IMR-90 (cell line): ENCODE results near the gene PRLR. TPM values are rescaled to one million over a fixed set of nuclear protein-coding genes. Genes with fewer than 3 reads are reported as not detected.

ENCODE experiments used
- ATAC-seq: fragments of 200-7000 bp; cut with Tn5 transposase; 2 replicates; pipeline ENCODE4 v1.9.1; 2020; ENCODE audit warnings: low read depth, mild to moderate bottlenecking, moderate library complexity
- BruUV-seq: library from RNA; stranded (reverse); fragments of 400-500 nt; replicated peaks from 2 replicates; lab custom pipeline; 2021; lab: Mats Ljungman, UMichigan
- CTCF ChIA-PET: fragments of 300-600 bp; formaldehyde crosslinking; extraction: SDS; loops from one replicate; lab custom pipeline; 2021; ENCODE audit warnings: antibody characterized with exemption; lab: Yijun Ruan, JAX
- POLR2A ChIA-PET: fragments of 300-600 bp; sonication (Branson Sonifier 250); formaldehyde crosslinking; loops from one replicate; lab custom pipeline; 2022; ENCODE audit warnings: antibody characterized with exemption; ENCODE audit not compliant: unreplicated experiment; lab: Charles Lee
- DNase-seq: peaks from one replicate; pipeline ENCODE4 v3.0.0; 2013
- H2AFZ ChIP-seq: replicated peaks from 2 replicates; pipeline ENCODE3; 2013; ENCODE audit warnings: low read length, mild to moderate bottlenecking; ENCODE audit not compliant: poor library complexity
- H2AK5ac ChIP-seq: 2 replicates; pipeline ENCODE4 v1.6.1; 2013; ENCODE audit warnings: low read depth, low read length, inconsistent platforms
- H2AK9ac ChIP-seq: replicated peaks from 2 replicates; pipeline ENCODE3; 2013; ENCODE audit warnings: mild to moderate bottlenecking, low read depth, low read length, moderate library complexity; ENCODE audit not compliant: poor library complexity
- H2BK120ac ChIP-seq: 2 replicates; pipeline ENCODE4 v1.6.1; 2013; ENCODE audit warnings: low read depth, low read length, inconsistent platforms
- H2BK15ac ChIP-seq: 3 replicates; pipeline ENCODE4 v1.6.1; 2013; ENCODE audit warnings: low read depth, low read length, inconsistent platforms
- H2BK20ac ChIP-seq: 2 replicates; pipeline ENCODE4 v1.6.1; 2013; ENCODE audit warnings: low read depth, mild to moderate bottlenecking, inconsistent platforms, low read length, moderate library complexity
- H2BK5ac ChIP-seq: 2 replicates; pipeline ENCODE4 v1.6.1; 2013; ENCODE audit warnings: mild to moderate bottlenecking, low read depth, low read length, inconsistent platforms; ENCODE audit not compliant: poor library complexity, severe bottlenecking
- H3K14ac ChIP-seq: replicated peaks from 2 replicates; pipeline ENCODE4 v1.6.1; 2013; ENCODE audit warnings: low read depth, low read length, inconsistent platforms
- H3K18ac ChIP-seq: 2 replicates; pipeline ENCODE4 v1.6.1; 2013; ENCODE audit warnings: low read depth, low read length, control low read depth
- H3K23ac ChIP-seq: 2 replicates; pipeline ENCODE4 v1.6.1; 2013; ENCODE audit warnings: low read depth, low read length, inconsistent platforms
- H3K27ac ChIP-seq: 2 replicates; pipeline ENCODE4 v1.5.1; 2013; ENCODE audit warnings: mild to moderate bottlenecking, control low read depth, low read length; ENCODE audit not compliant: insufficient read depth
- H3K27me3 ChIP-seq: 2 replicates; pipeline ENCODE4 v1.6.1; 2013; ENCODE audit warnings: low read length; ENCODE audit not compliant: control insufficient read depth, insufficient read depth
- H3K36me3 ChIP-seq: 2 replicates; pipeline ENCODE4 v1.6.1; 2013; ENCODE audit warnings: low read length, mixed read lengths; ENCODE audit not compliant: control insufficient read depth, insufficient read depth
- H3K4ac ChIP-seq: 2 replicates; pipeline ENCODE4 v1.6.1; 2013; ENCODE audit warnings: low read depth, low read length, inconsistent platforms
- H3K4me1 ChIP-seq: 2 replicates; pipeline ENCODE4 v1.6.1; 2013; ENCODE audit warnings: low read length, mixed read lengths; ENCODE audit not compliant: control insufficient read depth, insufficient read depth
- H3K4me2 ChIP-seq: 2 replicates; pipeline ENCODE4 v1.6.1; 2013; ENCODE audit warnings: low read depth, mild to moderate bottlenecking, control low read depth, low read length, moderate library complexity
- H3K4me3 ChIP-seq: 2 replicates; pipeline ENCODE4 v1.5.1; 2013; ENCODE audit warnings: low read depth, mild to moderate bottlenecking, control low read depth, low read length, moderate library complexity; ENCODE audit not compliant: insufficient read depth
- H3K56ac ChIP-seq: 2 replicates; pipeline ENCODE4 v1.6.1; 2013; ENCODE audit warnings: low read length, inconsistent platforms; ENCODE audit not compliant: insufficient read depth; ENCODE audit errors: extremely low read depth
- H3K79me1 ChIP-seq, 2 experiments: 2 replicates each; pipeline ENCODE4 v1.6.1; 2013; ENCODE audit warnings: low read length in 2 of 2, inconsistent platforms in 1 of 2, low read depth in 1 of 2
- H3K9ac ChIP-seq: 2 replicates; pipeline ENCODE4 v1.6.1; 2013; ENCODE audit warnings: low read depth, low read length, control low read depth
- H3K9me1 ChIP-seq: 2 replicates; pipeline ENCODE4 v1.6.1; 2013; ENCODE audit warnings: low read length, inconsistent platforms; ENCODE audit not compliant: insufficient read depth
- H3K9me3 ChIP-seq: 2 replicates; pipeline ENCODE4 v1.6.1; 2013; ENCODE audit warnings: low read length; ENCODE audit not compliant: control insufficient read depth, insufficient read depth
- H4K20me1 ChIP-seq: 2 replicates; pipeline ENCODE4 v1.6.1; 2013; ENCODE audit warnings: low read length, inconsistent platforms; ENCODE audit not compliant: insufficient read depth
- H4K5ac ChIP-seq: 2 replicates; pipeline ENCODE4 v1.6.1; 2013; ENCODE audit warnings: mild to moderate bottlenecking, low read depth, low read length, control low read depth
- H4K8ac ChIP-seq, 2 experiments: 2 replicates each; pipeline ENCODE4 v1.6.1; 2013; ENCODE audit warnings: low read depth in 2 of 2, low read length in 2 of 2, control low read depth in 1 of 2, inconsistent platforms in 1 of 2
- H4K91ac ChIP-seq: 2 replicates; pipeline ENCODE4 v1.6.1; 2013; ENCODE audit warnings: low read depth, low read length, inconsistent platforms; ENCODE audit not compliant: insufficient read depth
- BHLHE40 ChIP-seq: fragments of 150-350 bp; IDR thresholded peaks from 2 replicates; pipeline ENCODE4 v1.6.1; 2016; ENCODE audit warnings: mild to moderate bottlenecking, low read depth, low read length
- CEBPB ChIP-seq: IDR thresholded peaks from 2 replicates; pipeline ENCODE4 v1.6.1; 2012; ENCODE audit warnings: low read depth, low read length, improper control_type of control experiment
- CHD1 ChIP-seq: IDR thresholded peaks from 2 replicates; pipeline ENCODE4 v1.6.1; 2012; ENCODE audit warnings: low read depth, low read length, improper control_type of control experiment
- CTCF ChIP-seq: conservative IDR thresholded peaks from 2 replicates; pipeline ENCODE4 v1.5.1; 2012; ENCODE audit warnings: mild to moderate bottlenecking, low read depth, low read length, improper control_type of control experiment
- FOS ChIP-seq: fragments of 150-350 bp; IDR thresholded peaks from 2 replicates; pipeline ENCODE4 v1.6.1; 2016; ENCODE audit warnings: low read depth, low read length
- MAFK ChIP-seq: IDR thresholded peaks from 2 replicates; pipeline ENCODE4 v1.6.1; 2012; ENCODE audit warnings: low read depth, low read length, improper control_type of control experiment
- MAZ ChIP-seq: IDR thresholded peaks from 2 replicates; pipeline ENCODE4 v1.6.1; 2012; ENCODE audit warnings: low read depth, mild to moderate bottlenecking, low read length, improper control_type of control experiment, moderate library complexity, borderline replicate concordance
- MXI1 ChIP-seq: IDR thresholded peaks from 2 replicates; pipeline ENCODE4 v1.6.1; 2012; ENCODE audit warnings: low read depth, mild to moderate bottlenecking, low read length, moderate library complexity, borderline replicate concordance
- NFE2L2 ChIP-seq: fragments of 150-350 bp; IDR thresholded peaks from 2 replicates; pipeline ENCODE4 v1.6.1; 2016; ENCODE audit warnings: low read depth, mild to moderate bottlenecking, low read length
- POLR2A ChIP-seq: IDR thresholded peaks from 2 replicates; pipeline ENCODE4 v1.6.1; 2012; ENCODE audit warnings: mild to moderate bottlenecking, low read depth, low read length
- RAD21 ChIP-seq: IDR thresholded peaks from 2 replicates; pipeline ENCODE4 v1.6.1; 2012; ENCODE audit warnings: low read length, improper control_type of control experiment
- RCOR1 ChIP-seq: IDR thresholded peaks from 2 replicates; pipeline ENCODE4 v1.6.1; 2012; ENCODE audit warnings: mild to moderate bottlenecking, low read length, improper control_type of control experiment; ENCODE audit not compliant: insufficient replicate concordance
- RFX5 ChIP-seq: IDR thresholded peaks from 2 replicates; pipeline ENCODE4 v1.8.0; 2012; ENCODE audit warnings: low read depth, mild to moderate bottlenecking, low read length, moderate library complexity
- SMC3 ChIP-seq: fragments of 150-350 bp; IDR thresholded peaks from 2 replicates; pipeline ENCODE4 v1.6.1; 2016; ENCODE audit warnings: low read depth, mild to moderate bottlenecking, antibody characterized with exemption, low read length, moderate library complexity
- WGBS, 2 experiments: methylation state at CpG; one replicate each; pipeline versions ENCODE4 v1.1.5 to v1.1.7; 2013; ENCODE audit warnings: missing lambda C conversion rate in 2 of 2; ENCODE audit not compliant: insufficient read length in 1 of 2; ENCODE audit errors: extremely low coverage in 2 of 2; 5-methylcytosine and 5-hydroxymethylcytosine counted together
- dilution Hi-C: fragments of 300-500 bp; cut with HindIII; formaldehyde crosslinking; loops from one replicate; pipeline ENCODE4 v1.14.3; 2018; ENCODE audit warnings: low sequenced_read_pairs; ENCODE audit not compliant: unreplicated experiment
- in situ Hi-C: fragments of 300-500 bp; cut with MboI; formaldehyde crosslinking; loops from 3 replicates; pipeline ENCODE4 v1.14.3; 2019; ENCODE audit warnings: low sequenced_read_pairs, inconsistent platforms, mixed read lengths
- intact Hi-C: fragments of 100-400 bp; cut with micrococcal nuclease; formaldehyde crosslinking; loops from 2 replicates; pipeline ENCODE4 v1.10.0; 2022
- polyA plus RNA-seq, 3 experiments: library from polyadenylated mRNA; depleted of rRNA; stranded (reverse); fragments of >200 nt; gene quantifications; 2 replicates each; pipeline ENCODE4 v1.2.3, GENCODE V29; 2012; ENCODE audit warnings: low replicate concordance in 1 of 3
- total RNA-seq: library from RNA; depleted of rRNA; stranded (reverse); fragments of >200 nt; gene quantifications from 2 replicates; pipeline ENCODE4 v1.2.3, GENCODE V29; 2012

PRLR gene
- total and polyA plus RNA-seq, 2 of the 4 experiments (the other 2 are of a cell fraction): 0.24 to 0.54 TPM

DNA sequence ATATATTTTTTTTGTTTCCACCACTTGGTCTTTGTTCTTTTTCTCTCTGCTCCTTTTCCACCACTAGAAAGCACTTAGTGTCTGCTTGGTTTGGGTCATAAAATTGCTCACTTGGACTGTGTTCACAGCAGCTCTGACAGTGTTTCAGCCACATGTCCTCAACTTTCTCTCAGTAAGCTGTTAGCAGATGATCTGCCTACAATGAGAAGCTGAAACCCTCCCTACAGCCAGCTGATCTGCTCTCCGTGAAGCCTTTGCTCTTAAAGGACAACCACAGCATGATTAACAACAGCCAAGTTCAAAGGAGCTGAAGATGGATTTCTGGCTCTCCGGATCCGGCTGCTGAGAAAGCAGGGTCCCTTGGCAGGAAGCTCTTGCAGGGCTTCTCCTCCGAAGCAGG lies 31.6 kb downstream of the PRLR start:
- ATAC-seq: 0 out of 2 replicates have a peak, but pooled peaks have one; percentile 9
- no peak overlapping the region for H4K91ac ChIP-seq
- H3K4me1 ChIP-seq: no peaks in the 10 kb centered on the region
- peaks cover 8% of the 10 kb centered on the region for H3K9me1 ChIP-seq
- no peak overlapping the region for H3K18ac ChIP-seq
- H3K27ac ChIP-seq: no peak overlapping the region
- H3K36me3 ChIP-seq: no peaks in the 10 kb centered on the region
- in situ Hi-C loops (no loop called here), intact Hi-C loops (no loop called here), dilution Hi-C loops (no loop called here)
- no peak overlapping the region for H4K8ac ChIP-seq
- no peak for DNase-seq
- no peak overlapping the region for H2AK9ac ChIP-seq
- TF ChIP-seq RFX5 (no peak), RAD21 (no peak), MXI1 (no peak), SMC3 (no peak), CHD1 (no peak), NFE2L2 (no peak), BHLHE40 (no peak), RCOR1 (no peak), POLR2A (no peak), FOS (no peak), CTCF (no peak), MAZ (no peak), MAFK (no peak), CEBPB (no peak)
- H2BK20ac ChIP-seq: no peak overlapping the region
- no peak overlapping the region for H3K56ac ChIP-seq
- H4K5ac ChIP-seq: no peak overlapping the region
- no peak overlapping the region for H3K4me2 ChIP-seq
- H3K23ac ChIP-seq: no peak overlapping the region
- H3K14ac ChIP-seq: no peak overlapping the region
- no peak overlapping the region for H2BK5ac ChIP-seq
- whole genome bisulfite sequencing, 2 experiments: no CpG with 5 or more reads among the region's 4 CpGs
- no peaks in the 10 kb centered on the region for H3K79me1 ChIP-seq
- H2BK15ac ChIP-seq: no peak overlapping the region
- no TSS peak for BruUV-seq
- no peak overlapping the region for H2AK5ac ChIP-seq
- H2BK120ac ChIP-seq: no peak overlapping the region
- no peaks in the 10 kb centered on the region for H4K20me1 ChIP-seq
- no peak overlapping the region for H2AFZ ChIP-seq
- H3K9me3 ChIP-seq: no peaks in the 10 kb centered on the region; the same call in 1 of the 2 replicates
- POLR2A ChIA-PET: no interaction called here
- CTCF ChIA-PET: interaction anchor here (1.0 to 1.2 kb wide), 2 partner anchors 16 to 60 kb away, joined by 3 to 4 read pairs; no protein-coding TSS in a partner anchor
- H3K27me3 ChIP-seq: peaks cover 42% of the 10 kb centered on the region
- H3K9ac ChIP-seq: no peak overlapping the region
- no peak overlapping the region for H3K4ac ChIP-seq
- H3K4me3 ChIP-seq: no peak overlapping the region
